Fibroblast of lung (primary cell): ENCODE measurements around the gene AKR1C3. TPM values are rescaled to one million over a fixed set of nuclear protein-coding genes. Genes with fewer than 3 reads are reported as not detected.

Experiments
- DNase-seq, 2 donors: peaks; one replicate each; pipeline versions ENCODE4 v3.0.0 to v3.0.0-alpha.2; 2010; ENCODE audit warnings: low read depth in 2 of 2
- H2AFZ ChIP-seq: 2 replicates; pipeline ENCODE4 v1.5.1; 2012; ENCODE audit warnings: low read length, control low read depth, inconsistent platforms
- H3K27ac ChIP-seq: 2 replicates; pipeline ENCODE4 v1.5.1; 2011; ENCODE audit warnings: low read length, control low read depth; ENCODE audit not compliant: insufficient read depth
- H3K27me3 ChIP-seq: 2 replicates; pipeline ENCODE4 v1.5.1; 2011; ENCODE audit warnings: mild to moderate bottlenecking, low read length; ENCODE audit not compliant: control insufficient read depth, insufficient read depth
- H3K36me3 ChIP-seq: 2 replicates; pipeline ENCODE4 v1.5.1; 2011; ENCODE audit warnings: low read length; ENCODE audit not compliant: control insufficient read depth, insufficient read depth
- H3K4me1 ChIP-seq: 2 replicates; pipeline ENCODE4 v1.5.1; 2011; ENCODE audit warnings: low read length; ENCODE audit not compliant: control insufficient read depth, insufficient read depth; ENCODE audit errors: extremely low read depth
- H3K4me2 ChIP-seq: 2 replicates; pipeline ENCODE4 v1.5.1; 2011; ENCODE audit warnings: low read length, control low read depth; ENCODE audit not compliant: insufficient read depth; ENCODE audit errors: extremely low read depth
- H3K4me3 ChIP-seq, 4 experiments: fragments of 200-600 bp in 1 of 4; sonication (generic) in 1 of 4; replicated peaks in 1 of 4; 2 replicates each; pipeline ENCODE4 v1.5.1; 2011 to 2016; ENCODE audit warnings: low read length in 4 of 4, low read depth in 3 of 4, mild to moderate bottlenecking in 3 of 4, control low read depth in 2 of 4, inconsistent platforms in 1 of 4, mixed read lengths in 1 of 4; ENCODE audit not compliant: insufficient read depth in 1 of 4; ENCODE audit errors: control extremely low read depth in 1 of 4
- H3K79me2 ChIP-seq: 2 replicates; pipeline ENCODE4 v1.5.1; 2012; ENCODE audit warnings: mild to moderate bottlenecking, low read length, inconsistent platforms; ENCODE audit not compliant: control insufficient read depth, insufficient read depth
- H3K9ac ChIP-seq: 2 replicates; pipeline ENCODE4 v1.5.1; 2011; ENCODE audit warnings: mild to moderate bottlenecking, low read length, control low read depth; ENCODE audit not compliant: insufficient read depth
- H3K9me3 ChIP-seq: 2 replicates; pipeline ENCODE4 v1.5.1; 2012; ENCODE audit warnings: low read depth, low read length; ENCODE audit not compliant: control insufficient read depth, insufficient read depth
- H4K20me1 ChIP-seq: 2 replicates; pipeline ENCODE4 v1.5.1; 2011; ENCODE audit warnings: low read length; ENCODE audit not compliant: control insufficient read depth, insufficient read depth; ENCODE audit errors: extremely low read depth
- CTCF ChIP-seq, 2 donors: IDR thresholded peaks in 1 of 2; conservative IDR thresholded peaks in 1 of 2; 1 replicate in 1 of 2; 2 replicates in 1 of 2; pipeline ENCODE4 v1.5.1; 2011 to 2012; ENCODE audit warnings: low read length in 2 of 2, control low read depth in 1 of 2, inconsistent platforms in 1 of 2, low read depth in 1 of 2, mild to moderate bottlenecking in 1 of 2
- EZH2 ChIP-seq: IDR thresholded peaks from 2 replicates; pipeline ENCODE4 v1.5.1; 2012; ENCODE audit warnings: low read length, control low read depth, mild to moderate bottlenecking; ENCODE audit errors: missing control alignments
- polyA plus RNA-seq, 2 donors: library from polyadenylated mRNA; depleted of rRNA in 1 of 2; stranded (reverse) in 1 of 2; unstranded in 1 of 2; fragments of >200 nt; gene quantifications; 2 replicates each; pipeline ENCODE4 v1.2.1, GENCODE V29; 2011 to 2012; ENCODE audit warnings: missing spikeins in 1 of 2
- total RNA-seq: library from RNA; depleted of rRNA; stranded (reverse); fragments of >200 nt; gene quantifications from 2 replicates; pipeline ENCODE4 v1.2.1, GENCODE V29; 2014

AKR1C3 gene
- total and polyA plus RNA-seq, 2 donors (not counting 1 experiment from before 2014, with no cell fraction given) = 36.3 to 44.3 TPM

- no peaks in the 10 kb centered on the region for H3K27me3 ChIP-seq
- no peaks in the 10 kb centered on the region for H4K20me1 ChIP-seq
- H3K4me3 ChIP-seq = no peak overlapping the region
- TF ChIP-seq EZH2 = no peak
- TF ChIP-seq CTCF (conservative IDR thresholded peaks at IDR 0.05 in 1 of 2, IDR thresholded peaks at IDR 0.05 in 1 of 2; ENCODE audit: low read depth in 1 of 2, low read length in 2 of 2) = no peak
- H3K79me2 ChIP-seq = no peaks in the 10 kb centered on the region
- H3K27ac ChIP-seq = no peak overlapping the region
- no peak for DNase-seq
- no peaks in the 10 kb centered on the region for H3K9me3 ChIP-seq
- H3K4me1 ChIP-seq = no peaks in the 10 kb centered on the region
- H2AFZ ChIP-seq = no peak overlapping the region
- no peak overlapping the region for H3K9ac ChIP-seq
- no peak overlapping the region for H3K4me2 ChIP-seq
- H3K36me3 ChIP-seq = no peaks in the 10 kb centered on the region
Measured at GRCh38 chr10:5092375-5092774, 1.8 kb upstream of the AKR1C3 start.

- Histone ChIP-seq H4K20me1 (no peaks in the 10 kb centered on the region), H3K27ac (no peak overlapping the region), H3K4me1 (no peaks in the 10 kb centered on the region), H3K27me3 (no peaks in the 10 kb centered on the region), H3K9me3 (no peaks in the 10 kb centered on the region), H3K36me3 (no peaks in the 10 kb centered on the region), H2AFZ (no peak overlapping the region), H3K79me2 (no peaks in the 10 kb centered on the region), H3K4me3 (no peak overlapping the region), H3K4me2 (no peak overlapping the region), H3K9ac (no peak overlapping the region)
- DNase-seq = no peak
- TF ChIP-seq CTCF (conservative IDR thresholded peaks at IDR 0.05 in 1 of 2, IDR thresholded peaks at IDR 0.05 in 1 of 2; ENCODE audit: low read depth in 1 of 2, low read length in 2 of 2) = no peak
- no peak for TF ChIP-seq EZH2
Measured at GRCh38 chr10:5092848-5093790, 1.1 kb upstream of the AKR1C3 start.

GRCh38 chr10:5095687-5096086 lies 1.5 kb downstream of the AKR1C3 start:
- no peaks in the 10 kb centered on the region for H3K36me3 ChIP-seq
- no peak overlapping the region for H3K9ac ChIP-seq
- DNase-seq = no peak
- no peaks in the 10 kb centered on the region for H4K20me1 ChIP-seq
- H3K27me3 ChIP-seq = no peaks in the 10 kb centered on the region
- no peaks in the 10 kb centered on the region for H3K79me2 ChIP-seq
- no peak overlapping the region for H3K27ac ChIP-seq
- no peaks in the 10 kb centered on the region for H3K4me1 ChIP-seq
- H3K4me3 ChIP-seq = peak overlapping the region in 1 of 4 experiments; percentile 68
- no peak overlapping the region for H3K4me2 ChIP-seq
- no peaks in the 10 kb centered on the region for H3K9me3 ChIP-seq
- TF ChIP-seq CTCF (conservative IDR thresholded peaks at IDR 0.05 in 1 of 2, IDR thresholded peaks at IDR 0.05 in 1 of 2; ENCODE audit: low read depth in 1 of 2, low read length in 2 of 2) (no peak), EZH2 (no peak)
- no peak overlapping the region for H2AFZ ChIP-seq
